ENCODE data around the gene WDR82. TPM values are rescaled to one million over a fixed set of nuclear protein-coding genes. Genes with fewer than 3 reads are reported as not detected.
"Not testable (repeated sequence)": the region's sequence is repeated elsewhere in the genome, so short reads cannot be mapped to it uniquely, and the experiment has no call there.

WDR82 gene
- total and polyA plus RNA-seq, 2 experiments from 2014 or later: 25.2 to 71.8 TPM

- H3K36me3 Mint-ChIP-seq (ENCODE audit: low read depth): not testable (repeated sequence)
Observed at GRCh38 chr3:52284051-52284450, 5.6 kb upstream of the WDR82 start.

GRCh38 chr3:52283306-52283705 is 4.9 kb upstream of the WDR82 start:
- no peak overlapping the region for H3K4me3 Mint-ChIP-seq
- Histone ChIP-seq H2AFZ (no peak overlapping the region), H3K36me3 (ENCODE audit: insufficient read depth) (no peaks in the 10 kb centered on the region), H3K9me2 (ENCODE audit: insufficient read depth) (no peaks in the 10 kb centered on the region), H4K20me1 (replicated peaks; ENCODE audit: insufficient read depth) (no peaks in the 10 kb centered on the region), H3F3A (replicated peaks; ENCODE audit: low read depth) (peaks cover 14% of the 10 kb centered on the region), H3K4me2 (no peak overlapping the region), H3K27ac (ENCODE audit: low read depth) (no peak overlapping the region), H3K4me1 (ENCODE audit: insufficient read depth) (peaks cover 15% of the 10 kb centered on the region; the same call in 1 of the 2 replicates), H3K4me3 (no peak overlapping the region), H3K27me3 (ENCODE audit: insufficient read depth) (no peaks in the 10 kb centered on the region), H3K79me2 (replicated peaks; ENCODE audit: insufficient read depth) (peaks cover 7% of the 10 kb centered on the region; the same call in 1 of the 2 replicates)
- DNase-seq (ENCODE audit: low spot score) (no peak), ATAC-seq (no peak)
- H3K4me1 Mint-ChIP-seq: peaks cover 8% of the 10 kb centered on the region
- H3K27ac Mint-ChIP-seq: no peak overlapping the region
- H3K9me3 Mint-ChIP-seq: no peaks in the 10 kb centered on the region; the same call in 2 of the 3 replicates
- H3K27me3 Mint-ChIP-seq (ENCODE audit: insufficient read depth, low read depth, poor library complexity): peaks cover 17% of the 10 kb centered on the region
- peaks cover 2% of the 10 kb centered on the region; the same call in 2 of the 3 replicates for H3K36me3 Mint-ChIP-seq (ENCODE audit: low read depth)
- no peak for TF ChIP-seq CREB1 (CRISPR knock-in tag; IDR thresholded peaks at IDR 0.05; ENCODE audit: low read depth)
- no peak for TF ChIP-seq STAT1 (IDR thresholded peaks at IDR 0.05; ENCODE audit: unreplicated experiment)
- no peak for TF ChIP-seq ZNF114 (CRISPR knock-in tag; IDR thresholded peaks at IDR 0.05)
- TF ChIP-seq, protein P1, sequence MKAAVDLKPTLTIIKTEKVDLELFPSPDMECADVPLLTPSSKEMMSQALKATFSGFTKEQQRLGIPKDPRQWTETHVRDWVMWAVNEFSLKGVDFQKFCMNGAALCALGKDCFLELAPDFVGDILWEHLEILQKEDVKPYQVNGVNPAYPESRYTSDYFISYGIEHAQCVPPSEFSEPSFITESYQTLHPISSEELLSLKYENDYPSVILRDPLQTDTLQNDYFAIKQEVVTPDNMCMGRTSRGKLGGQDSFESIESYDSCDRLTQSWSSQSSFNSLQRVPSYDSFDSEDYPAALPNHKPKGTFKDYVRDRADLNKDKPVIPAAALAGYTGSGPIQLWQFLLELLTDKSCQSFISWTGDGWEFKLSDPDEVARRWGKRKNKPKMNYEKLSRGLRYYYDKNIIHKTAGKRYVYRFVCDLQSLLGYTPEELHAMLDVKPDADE (IDR thresholded peaks at IDR 0.05): no peak
- no peak for TF ChIP-seq JUNB (IDR thresholded peaks at IDR 0.05; ENCODE audit: unreplicated experiment)
- TF ChIP-seq, protein P2, sequence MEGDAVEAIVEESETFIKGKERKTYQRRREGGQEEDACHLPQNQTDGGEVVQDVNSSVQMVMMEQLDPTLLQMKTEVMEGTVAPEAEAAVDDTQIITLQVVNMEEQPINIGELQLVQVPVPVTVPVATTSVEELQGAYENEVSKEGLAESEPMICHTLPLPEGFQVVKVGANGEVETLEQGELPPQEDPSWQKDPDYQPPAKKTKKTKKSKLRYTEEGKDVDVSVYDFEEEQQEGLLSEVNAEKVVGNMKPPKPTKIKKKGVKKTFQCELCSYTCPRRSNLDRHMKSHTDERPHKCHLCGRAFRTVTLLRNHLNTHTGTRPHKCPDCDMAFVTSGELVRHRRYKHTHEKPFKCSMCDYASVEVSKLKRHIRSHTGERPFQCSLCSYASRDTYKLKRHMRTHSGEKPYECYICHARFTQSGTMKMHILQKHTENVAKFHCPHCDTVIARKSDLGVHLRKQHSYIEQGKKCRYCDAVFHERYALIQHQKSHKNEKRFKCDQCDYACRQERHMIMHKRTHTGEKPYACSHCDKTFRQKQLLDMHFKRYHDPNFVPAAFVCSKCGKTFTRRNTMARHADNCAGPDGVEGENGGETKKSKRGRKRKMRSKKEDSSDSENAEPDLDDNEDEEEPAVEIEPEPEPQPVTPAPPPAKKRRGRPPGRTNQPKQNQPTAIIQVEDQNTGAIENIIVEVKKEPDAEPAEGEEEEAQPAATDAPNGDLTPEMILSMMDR (conservative IDR thresholded peaks at IDR 0.05; ENCODE audit: low read depth in 2 of 2): no peak
- no peak for TF ChIP-seq EZH2 (IDR thresholded peaks at IDR 0.05; ENCODE audit: low read depth, unreplicated experiment)
- TF ChIP-seq, protein P3, sequence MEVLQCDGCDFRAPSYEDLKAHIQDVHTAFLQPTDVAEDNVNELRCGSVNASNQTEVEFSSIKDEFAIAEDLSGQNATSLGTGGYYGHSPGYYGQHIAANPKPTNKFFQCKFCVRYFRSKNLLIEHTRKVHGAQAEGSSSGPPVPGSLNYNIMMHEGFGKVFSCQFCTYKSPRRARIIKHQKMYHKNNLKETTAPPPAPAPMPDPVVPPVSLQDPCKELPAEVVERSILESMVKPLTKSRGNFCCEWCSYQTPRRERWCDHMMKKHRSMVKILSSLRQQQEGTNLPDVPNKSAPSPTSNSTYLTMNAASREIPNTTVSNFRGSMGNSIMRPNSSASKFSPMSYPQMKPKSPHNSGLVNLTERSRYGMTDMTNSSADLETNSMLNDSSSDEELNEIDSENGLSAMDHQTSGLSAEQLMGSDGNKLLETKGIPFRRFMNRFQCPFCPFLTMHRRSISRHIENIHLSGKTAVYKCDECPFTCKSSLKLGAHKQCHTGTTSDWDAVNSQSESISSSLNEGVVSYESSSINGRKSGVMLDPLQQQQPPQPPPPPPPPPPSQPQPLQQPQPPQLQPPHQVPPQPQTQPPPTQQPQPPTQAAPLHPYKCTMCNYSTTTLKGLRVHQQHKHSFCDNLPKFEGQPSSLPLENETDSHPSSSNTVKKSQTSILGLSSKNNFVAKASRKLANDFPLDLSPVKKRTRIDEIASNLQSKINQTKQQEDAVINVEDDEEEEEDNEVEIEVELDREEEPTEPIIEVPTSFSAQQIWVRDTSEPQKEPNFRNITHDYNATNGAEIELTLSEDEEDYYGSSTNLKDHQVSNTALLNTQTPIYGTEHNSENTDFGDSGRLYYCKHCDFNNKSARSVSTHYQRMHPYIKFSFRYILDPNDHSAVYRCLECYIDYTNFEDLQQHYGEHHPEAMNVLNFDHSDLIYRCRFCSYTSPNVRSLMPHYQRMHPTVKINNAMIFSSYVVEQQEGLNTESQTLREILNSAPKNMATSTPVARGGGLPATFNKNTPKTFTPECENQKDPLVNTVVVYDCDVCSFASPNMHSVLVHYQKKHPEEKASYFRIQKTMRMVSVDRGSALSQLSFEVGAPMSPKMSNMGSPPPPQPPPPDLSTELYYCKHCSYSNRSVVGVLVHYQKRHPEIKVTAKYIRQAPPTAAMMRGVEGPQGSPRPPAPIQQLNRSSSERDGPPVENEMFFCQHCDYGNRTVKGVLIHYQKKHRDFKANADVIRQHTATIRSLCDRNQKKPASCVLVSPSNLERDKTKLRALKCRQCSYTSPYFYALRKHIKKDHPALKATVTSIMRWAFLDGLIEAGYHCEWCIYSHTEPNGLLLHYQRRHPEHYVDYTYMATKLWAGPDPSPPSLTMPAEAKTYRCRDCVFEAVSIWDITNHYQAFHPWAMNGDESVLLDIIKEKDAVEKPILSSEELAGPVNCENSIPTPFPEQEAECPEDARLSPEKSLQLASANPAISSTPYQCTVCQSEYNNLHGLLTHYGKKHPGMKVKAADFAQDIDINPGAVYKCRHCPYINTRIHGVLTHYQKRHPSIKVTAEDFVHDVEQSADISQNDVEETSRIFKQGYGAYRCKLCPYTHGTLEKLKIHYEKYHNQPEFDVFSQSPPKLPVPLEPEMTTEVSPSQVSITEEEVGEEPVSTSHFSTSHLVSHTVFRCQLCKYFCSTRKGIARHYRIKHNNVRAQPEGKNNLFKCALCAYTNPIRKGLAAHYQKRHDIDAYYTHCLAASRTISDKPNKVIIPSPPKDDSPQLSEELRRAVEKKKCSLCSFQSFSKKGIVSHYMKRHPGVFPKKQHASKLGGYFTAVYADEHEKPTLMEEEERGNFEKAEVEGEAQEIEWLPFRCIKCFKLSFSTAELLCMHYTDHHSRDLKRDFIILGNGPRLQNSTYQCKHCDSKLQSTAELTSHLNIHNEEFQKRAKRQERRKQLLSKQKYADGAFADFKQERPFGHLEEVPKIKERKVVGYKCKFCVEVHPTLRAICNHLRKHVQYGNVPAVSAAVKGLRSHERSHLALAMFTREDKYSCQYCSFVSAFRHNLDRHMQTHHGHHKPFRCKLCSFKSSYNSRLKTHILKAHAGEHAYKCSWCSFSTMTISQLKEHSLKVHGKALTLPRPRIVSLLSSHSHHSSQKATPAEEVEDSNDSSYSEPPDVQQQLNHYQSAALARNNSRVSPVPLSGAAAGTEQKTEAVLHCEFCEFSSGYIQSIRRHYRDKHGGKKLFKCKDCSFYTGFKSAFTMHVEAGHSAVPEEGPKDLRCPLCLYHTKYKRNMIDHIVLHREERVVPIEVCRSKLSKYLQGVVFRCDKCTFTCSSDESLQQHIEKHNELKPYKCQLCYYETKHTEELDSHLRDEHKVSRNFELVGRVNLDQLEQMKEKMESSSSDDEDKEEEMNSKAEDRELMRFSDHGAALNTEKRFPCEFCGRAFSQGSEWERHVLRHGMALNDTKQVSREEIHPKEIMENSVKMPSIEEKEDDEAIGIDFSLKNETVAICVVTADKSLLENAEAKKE (CRISPR knock-in tag; IDR thresholded peaks at IDR 0.05): no peak
- no peak for TF ChIP-seq EZH2phosphoT487 (IDR thresholded peaks at IDR 0.05; ENCODE audit: unreplicated experiment)
- TF ChIP-seq ZNF331 (CRISPR knock-in tag; IDR thresholded peaks at IDR 0.05; ENCODE audit: low read depth): no peak
- no peak for TF ChIP-seq NANOG (IDR thresholded peaks at IDR 0.05; ENCODE audit: borderline replicate concordance)

More at GRCh38 chr3:52284051-52284450, 5.6 kb upstream of the WDR82 start:
- not testable (repeated sequence) for H3K4me3 ChIP-seq; H3K27ac ChIP-seq (ENCODE audit: low read depth); H3K4me3 Mint-ChIP-seq; H3K4me2 ChIP-seq; H3K79me2 ChIP-seq (replicated peaks; ENCODE audit: insufficient read depth); H4K20me1 ChIP-seq (replicated peaks; ENCODE audit: insufficient read depth); H3K27ac Mint-ChIP-seq; H3K36me3 ChIP-seq (ENCODE audit: insufficient read depth); H2AFZ ChIP-seq; H3K27me3 ChIP-seq (ENCODE audit: insufficient read depth); H3K9me3 Mint-ChIP-seq; DNase-seq (ENCODE audit: low spot score); H3K9me2 ChIP-seq (ENCODE audit: insufficient read depth); ATAC-seq
- H3K4me1 Mint-ChIP-seq: peaks cover 11% of the 10 kb centered on the region
- H3K27me3 Mint-ChIP-seq (ENCODE audit: insufficient read depth, low read depth, poor library complexity): peaks cover 10% of the 10 kb centered on the region
- peaks cover 14% of the 10 kb centered on the region for H3F3A ChIP-seq (replicated peaks; ENCODE audit: low read depth)
- H3K4me1 ChIP-seq (ENCODE audit: insufficient read depth): peaks cover 19% of the 10 kb centered on the region; the same call in 1 of the 2 replicates

Data from GM23338 (cell line).